Adrenal gland (tissue), 5 donors: Measurements from ENCODE around the gene OTX1.

Source experiments
- CTCF ChIP-seq, 6 experiments: fragments of 450-650 bp in 4 of 6; fragments of 200-600 bp in 2 of 6; sonication (generic) in 1 of 6; IDR thresholded peaks; 1 replicate in 5 of 6; 2 replicates in 1 of 6; pipeline versions ENCODE4 v1.5.1 to v1.8.0; 2016 to 2021; ENCODE audit warnings: antibody characterized with exemption in 6 of 6, mild to moderate bottlenecking in 2 of 6, moderate library complexity in 1 of 6
- POLR2A ChIP-seq, 2 donors: fragments of 450-650 bp; IDR thresholded peaks; one replicate each; pipeline ENCODE4 v1.6.1; 2017; ENCODE audit warnings: antibody characterized with exemption in 2 of 2, mild to moderate bottlenecking in 2 of 2, moderate library complexity in 1 of 2
- donor health status: DM: no; HTN: no; CAD: no.

GRCh38 chr2:63055226-63056106, 4.8 kb downstream of the OTX1 start:
- no peak for TF ChIP-seq CTCF (IDR thresholded peaks at IDR 0.05)
- TF ChIP-seq POLR2A (IDR thresholded peaks at IDR 0.05) = no peak
